Trophoblast cell (in vitro differentiated cells and primary cell): ENCODE data around the gene KIF18B.

Experiments used
- DNase-seq, 2 donors: peaks; one replicate each; pipeline ENCODE4 v3.0.0-alpha.2; 2016
- H2AFZ ChIP-seq: 2 replicates; pipeline ENCODE4 v1.6.1; 2013; ENCODE audit warnings: low read length, moderate library complexity, mild to moderate bottlenecking; ENCODE audit not compliant: insufficient read depth, poor library complexity
- H2AK5ac ChIP-seq: 2 replicates; pipeline ENCODE4 v1.6.1; 2013; ENCODE audit warnings: mild to moderate bottlenecking, low read length
- H2BK120ac ChIP-seq: 2 replicates; pipeline ENCODE4 v1.6.1; 2013; ENCODE audit warnings: low read length, mild to moderate bottlenecking, moderate library complexity; ENCODE audit not compliant: insufficient read depth, poor library complexity
- H2BK12ac ChIP-seq: 2 replicates; pipeline ENCODE4 v1.6.1; 2013; ENCODE audit warnings: mild to moderate bottlenecking, low read length, moderate library complexity
- H2BK5ac ChIP-seq: 2 replicates; pipeline ENCODE4 v1.6.1; 2013; ENCODE audit warnings: low read length, low read depth, moderate library complexity, mild to moderate bottlenecking; ENCODE audit not compliant: poor library complexity
- H3K14ac ChIP-seq: 2 replicates; pipeline ENCODE4 v1.6.1; 2013; ENCODE audit warnings: mild to moderate bottlenecking, low read length
- H3K18ac ChIP-seq: 2 replicates; pipeline ENCODE4 v1.6.1; 2013; ENCODE audit warnings: mild to moderate bottlenecking, low read length
- H3K23ac ChIP-seq: 2 replicates; pipeline ENCODE4 v1.6.1; 2013; ENCODE audit warnings: low read length
- H3K27ac ChIP-seq: 2 replicates; pipeline ENCODE4 v1.5.1; 2013; ENCODE audit warnings: low read depth, mild to moderate bottlenecking, inconsistent platforms, low read length, moderate library complexity
- H3K27me3 ChIP-seq: 2 replicates; pipeline ENCODE4 v1.6.1; 2013; ENCODE audit warnings: inconsistent platforms, mild to moderate bottlenecking, low read length, moderate library complexity; ENCODE audit not compliant: insufficient read depth
- H3K36me3 ChIP-seq, 2 experiments: 1 replicate in 1 of 2; 2 replicates in 1 of 2; pipeline ENCODE4 v1.6.1; 2013; ENCODE audit warnings: low read length in 2 of 2, mild to moderate bottlenecking in 2 of 2, moderate library complexity in 1 of 2; ENCODE audit not compliant: insufficient read depth in 2 of 2, control insufficient read depth in 1 of 2
- H3K4ac ChIP-seq: 2 replicates; pipeline ENCODE4 v1.6.1; 2013; ENCODE audit warnings: low read depth, mild to moderate bottlenecking, low read length, moderate library complexity
- H3K4me1 ChIP-seq, 2 experiments: 1 replicate in 1 of 2; 2 replicates in 1 of 2; pipeline ENCODE4 v1.6.1; 2013; ENCODE audit warnings: low read length in 2 of 2, mild to moderate bottlenecking in 2 of 2, moderate library complexity in 1 of 2; ENCODE audit not compliant: insufficient read depth in 2 of 2, control insufficient read depth in 1 of 2
- H3K4me2 ChIP-seq: 2 replicates; pipeline ENCODE4 v1.6.1; 2013; ENCODE audit warnings: inconsistent platforms, mild to moderate bottlenecking, low read length, moderate library complexity
- H3K4me3 ChIP-seq: 2 replicates; pipeline ENCODE4 v1.5.1; 2013; ENCODE audit warnings: mild to moderate bottlenecking, low read depth, low read length, inconsistent platforms
- H3K79me1 ChIP-seq: one replicate; pipeline ENCODE4 v1.6.1; 2013; ENCODE audit warnings: low read length
- H3K79me2 ChIP-seq: 2 replicates; pipeline ENCODE4 v1.6.1; 2013; ENCODE audit warnings: low read length, mild to moderate bottlenecking; ENCODE audit not compliant: control insufficient read depth, insufficient read depth, poor library complexity
- H3K9ac ChIP-seq: 2 replicates; pipeline ENCODE4 v1.6.1; 2013; ENCODE audit warnings: mild to moderate bottlenecking, low read length
- H3K9me3 ChIP-seq: 2 replicates; pipeline ENCODE4 v1.6.1; 2013; ENCODE audit warnings: low read depth, mild to moderate bottlenecking, control low read depth, inconsistent platforms, low read length; ENCODE audit not compliant: insufficient read depth
- H4K12ac ChIP-seq: 2 replicates; pipeline ENCODE4 v1.6.1; 2013; ENCODE audit warnings: low read depth, mild to moderate bottlenecking, low read length, moderate library complexity
- H4K8ac ChIP-seq: 2 replicates; pipeline ENCODE4 v1.6.1; 2013; ENCODE audit warnings: low read depth, mild to moderate bottlenecking, low read length, moderate library complexity
- H4K91ac ChIP-seq: one replicate; pipeline ENCODE4 v1.6.1; 2013; ENCODE audit warnings: low read depth, mild to moderate bottlenecking, low read length, moderate library complexity
- WGBS: extraction: QIAGEN DNeasy Blood & Tissue Kit; methylation state at CpG from one replicate; pipeline ENCODE4 v1.1.7; 2013; ENCODE audit warnings: missing lambda C conversion rate; ENCODE audit not compliant: insufficient read length, insufficient coverage; ENCODE audit errors: extremely low coverage; 5-methylcytosine and 5-hydroxymethylcytosine counted together

KIF18B gene

GRCh38 chr17:44928136-44928535 is 19.4 kb downstream of the KIF18B start:
- no CpG with 5 or more reads among the region's 15 CpGs for WGBS
- no peak overlapping the region for H2AK5ac ChIP-seq
- H3K18ac ChIP-seq = no peak overlapping the region
- no peak overlapping the region for H4K12ac ChIP-seq
- H3K79me2 ChIP-seq = no peaks in the 10 kb centered on the region
- H4K8ac ChIP-seq = no peak overlapping the region
- no peak overlapping the region for H2BK12ac ChIP-seq
- H3K79me1 ChIP-seq = no peaks in the 10 kb centered on the region
- H3K27me3 ChIP-seq = no peaks in the 10 kb centered on the region
- no peak overlapping the region for H2AFZ ChIP-seq
- no peak for DNase-seq
- H3K9ac ChIP-seq = no peak overlapping the region
- H3K36me3 ChIP-seq = peaks cover 60 to 64% of the 10 kb centered on the region in 2 experiments
- H3K23ac ChIP-seq = no peak overlapping the region
- H3K9me3 ChIP-seq = no peaks in the 10 kb centered on the region
- no peak overlapping the region for H2BK120ac ChIP-seq
- H3K14ac ChIP-seq = no peak overlapping the region
- H3K4me2 ChIP-seq = no peak overlapping the region
- no peak overlapping the region for H3K4me3 ChIP-seq
- no peak overlapping the region for H4K91ac ChIP-seq
- H3K4ac ChIP-seq = no peak overlapping the region
- H2BK5ac ChIP-seq = no peak overlapping the region
- no peaks in the 10 kb centered on the region for H3K4me1 ChIP-seq
- H3K27ac ChIP-seq = no peak overlapping the region

- H3K23ac ChIP-seq = no peak overlapping the region
- no peak overlapping the region for H4K12ac ChIP-seq
- no peak overlapping the region for H3K4me3 ChIP-seq
- no peak overlapping the region for H2BK5ac ChIP-seq
- no peak overlapping the region for H2AFZ ChIP-seq
- no peaks in the 10 kb centered on the region for H3K79me1 ChIP-seq
- no CpG with 5 or more reads among the region's 3 CpGs for WGBS
- no peak overlapping the region for H3K27ac ChIP-seq
- H4K8ac ChIP-seq = no peak overlapping the region
- no peaks in the 10 kb centered on the region for H3K9me3 ChIP-seq
- no peak overlapping the region for H2BK120ac ChIP-seq
- no peaks in the 10 kb centered on the region for H3K79me2 ChIP-seq
- DNase-seq = no peak
- H3K9ac ChIP-seq = no peak overlapping the region
- H3K36me3 ChIP-seq = peaks cover 56 to 60% of the 10 kb centered on the region in 2 experiments
- H4K91ac ChIP-seq = no peak overlapping the region
- H2AK5ac ChIP-seq = no peak overlapping the region
- no peak overlapping the region for H3K4ac ChIP-seq
- no peak overlapping the region for H2BK12ac ChIP-seq
- H3K14ac ChIP-seq = no peak overlapping the region
- H3K4me2 ChIP-seq = no peak overlapping the region
- H3K27me3 ChIP-seq = no peaks in the 10 kb centered on the region
- no peak overlapping the region for H3K18ac ChIP-seq
- H3K4me1 ChIP-seq = no peaks in the 10 kb centered on the region
Observed at GRCh38 chr17:44927696-44928095, 19.9 kb downstream of the KIF18B start.

GRCh38 chr17:44926821-44927525 is 20.6 kb downstream of the KIF18B start:
- H3K27ac ChIP-seq = no peak overlapping the region
- H3K36me3 ChIP-seq = peaks cover 49 to 52% of the 10 kb centered on the region in 2 experiments
- no peak overlapping the region for H4K91ac ChIP-seq
- no peak overlapping the region for H4K8ac ChIP-seq
- H3K18ac ChIP-seq = no peak overlapping the region
- H3K9ac ChIP-seq = no peak overlapping the region
- H3K4me1 ChIP-seq = no peaks in the 10 kb centered on the region
- H3K79me1 ChIP-seq = no peaks in the 10 kb centered on the region
- H4K12ac ChIP-seq = no peak overlapping the region
- H3K23ac ChIP-seq = no peak overlapping the region
- H2AFZ ChIP-seq = no peak overlapping the region
- no peak for DNase-seq
- no peak overlapping the region for H2BK5ac ChIP-seq
- H2BK120ac ChIP-seq = no peak overlapping the region
- H2AK5ac ChIP-seq = no peak overlapping the region
- H3K4me2 ChIP-seq = no peak overlapping the region
- no peak overlapping the region for H2BK12ac ChIP-seq
- no peak overlapping the region for H3K4me3 ChIP-seq
- WGBS = no CpG with 5 or more reads among the region's 15 CpGs
- no peak overlapping the region for H3K14ac ChIP-seq
- no peaks in the 10 kb centered on the region for H3K9me3 ChIP-seq
- H3K79me2 ChIP-seq = no peaks in the 10 kb centered on the region
- no peak overlapping the region for H3K4ac ChIP-seq
- no peaks in the 10 kb centered on the region for H3K27me3 ChIP-seq

GRCh38 chr17:44925731-44926697 is 21.6 kb downstream of the KIF18B start:
- Histone ChIP-seq H3K27me3 (no peaks in the 10 kb centered on the region), H2AFZ (no peak overlapping the region), H3K4me2 (no peak overlapping the region), H3K23ac (no peak overlapping the region), H3K9me3 (no peaks in the 10 kb centered on the region), H3K4me1 (no peaks in the 10 kb centered on the region), H3K4me3 (no peak overlapping the region), H3K79me2 (no peaks in the 10 kb centered on the region), H4K8ac (no peak overlapping the region), H3K9ac (no peak overlapping the region), H3K79me1 (no peaks in the 10 kb centered on the region), H2AK5ac (no peak overlapping the region), H4K12ac (no peak overlapping the region), H4K91ac (no peak overlapping the region), H3K14ac (no peak overlapping the region), H3K18ac (no peak overlapping the region), H3K4ac (no peak overlapping the region), H2BK120ac (no peak overlapping the region), H2BK5ac (no peak overlapping the region), H2BK12ac (no peak overlapping the region), H3K36me3 (peaks cover 42 to 43% of the 10 kb centered on the region in 2 experiments), H3K27ac (no peak overlapping the region)
- WGBS = no CpG with 5 or more reads among the region's 18 CpGs
- no peak for DNase-seq
